Peyer's patch (tissue), 4 donors: Measurements from ENCODE around the gene RGMB. TPM values are rescaled to one million over a fixed set of nuclear protein-coding genes. Genes with fewer than 3 reads are reported as not detected.

Experiments
- DNase-seq, 3 donors: peaks; one replicate each; pipeline ENCODE4 v3.0.0-alpha.2; 2017 to 2019
- H3K27ac ChIP-seq, 4 donors: fragments of 200-600 bp; sonication (generic); one replicate each; pipeline ENCODE4 v1.5.1; 2016 to 2019
- H3K27me3 ChIP-seq, 2 donors: fragments of 200-600 bp; sonication (generic); one replicate each; pipeline ENCODE4 v1.5.1; 2019
- H3K36me3 ChIP-seq, 3 donors: fragments of 200-600 bp; sonication (generic); one replicate each; pipeline ENCODE4 v1.5.1; 2016 to 2019
- H3K4me1 ChIP-seq, 4 donors: fragments of 200-600 bp; sonication (generic); one replicate each; pipeline ENCODE4 v1.5.1; 2016 to 2019
- H3K4me3 ChIP-seq, 4 donors: fragments of 200-600 bp; sonication (generic); 1 replicate in 3 of 4; 2 replicates in 1 of 4; pipeline ENCODE4 v1.5.1; 2016 to 2019; ENCODE audit warnings: mild to moderate bottlenecking in 1 of 4
- H3K9me3 ChIP-seq, 4 donors: fragments of 200-600 bp; sonication (generic); one replicate each; pipeline ENCODE4 v1.5.1; 2016 to 2019; ENCODE audit warnings: mild to moderate bottlenecking in 1 of 4
- POLR2A ChIP-seq, 2 donors: fragments of 450-650 bp; IDR thresholded peaks; one replicate each; pipeline ENCODE4 v1.5.1; 2017; ENCODE audit warnings: antibody characterized with exemption in 2 of 2, mild to moderate bottlenecking in 2 of 2, moderate library complexity in 2 of 2
- total RNA-seq, 4 donors: library from RNA; depleted of rRNA; stranded (reverse); fragments of >200 nt; gene quantifications; one replicate each; pipeline ENCODE4 v1.1.0, GENCODE V29; 2016
- TF ChIP-seq, protein P1 (sequence below), 6 experiments: fragments of 450-650 bp in 4 of 6; fragments of 200-600 bp in 2 of 6; sonication (generic) in 1 of 6; IDR thresholded peaks; one replicate each; pipeline ENCODE4 v1.5.1; 2017 to 2019; ENCODE audit warnings: antibody characterized with exemption in 6 of 6, mild to moderate bottlenecking in 3 of 6, moderate library complexity in 1 of 6

RGMB gene, protein sequence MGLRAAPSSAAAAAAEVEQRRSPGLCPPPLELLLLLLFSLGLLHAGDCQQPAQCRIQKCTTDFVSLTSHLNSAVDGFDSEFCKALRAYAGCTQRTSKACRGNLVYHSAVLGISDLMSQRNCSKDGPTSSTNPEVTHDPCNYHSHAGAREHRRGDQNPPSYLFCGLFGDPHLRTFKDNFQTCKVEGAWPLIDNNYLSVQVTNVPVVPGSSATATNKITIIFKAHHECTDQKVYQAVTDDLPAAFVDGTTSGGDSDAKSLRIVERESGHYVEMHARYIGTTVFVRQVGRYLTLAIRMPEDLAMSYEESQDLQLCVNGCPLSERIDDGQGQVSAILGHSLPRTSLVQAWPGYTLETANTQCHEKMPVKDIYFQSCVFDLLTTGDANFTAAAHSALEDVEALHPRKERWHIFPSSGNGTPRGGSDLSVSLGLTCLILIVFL
- 100 to 1,000 TPM in 3 of 4 donors, 10 to 100 TPM in 1; 55.0 to 298 (median 138) TPM for total RNA-seq

DNA sequence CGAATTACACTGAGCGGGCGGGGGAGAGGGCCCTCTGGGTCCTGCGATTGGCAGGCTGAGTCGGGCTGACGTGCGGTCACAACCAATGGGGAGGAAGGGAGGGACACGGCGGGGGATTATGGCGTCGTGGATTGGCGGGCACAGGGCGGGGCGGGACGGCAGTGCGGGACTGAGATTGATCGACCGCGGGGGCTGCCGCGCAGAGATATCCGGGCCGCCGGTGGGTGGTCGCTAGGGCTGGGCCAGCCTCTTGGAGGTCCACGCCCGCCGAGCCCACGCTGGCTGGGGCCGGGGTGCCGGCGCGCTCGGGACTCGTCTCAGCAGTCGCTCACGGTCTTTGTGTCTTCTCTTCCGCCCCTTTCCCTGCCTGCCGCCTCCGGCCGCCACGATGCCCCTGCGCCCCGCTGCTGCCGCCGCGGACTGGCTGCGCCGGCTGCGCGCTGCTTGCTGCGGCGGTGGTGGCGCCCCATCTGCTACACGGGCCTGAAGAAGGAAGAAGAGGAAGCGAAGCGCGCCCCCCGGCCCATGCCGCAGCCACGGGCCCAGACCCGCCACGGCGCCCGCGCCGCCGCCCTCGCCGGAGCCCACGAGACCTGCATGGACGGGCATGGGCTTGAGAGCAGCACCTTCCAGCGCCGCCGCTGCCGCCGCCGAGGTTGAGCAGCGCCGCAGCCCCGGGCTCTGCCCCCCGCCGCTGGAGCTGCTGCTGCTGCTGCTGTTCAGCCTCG lies at the start of gene RGMB:
Gene RGMB (plus strand): TSS at position 200 of the 728 bp plus-strand sequence. CDS start 408 bp downstream, at position 608.
- no peaks in the 10 kb centered on the region for H3K36me3 ChIP-seq
- no peaks in the 10 kb centered on the region for H3K9me3 ChIP-seq
- peak within 1 kb of the TSS; percentile 85 to 93 (median 88) for H3K4me3 ChIP-seq
- H3K27ac ChIP-seq, result peak within 1 kb of the TSS; percentile 88 to 96 (median 94)
- TF ChIP-seq POLR2A (IDR thresholded peaks at IDR 0.05), result peak; percentile 58 to 90
- TF ChIP-seq, protein P1, sequence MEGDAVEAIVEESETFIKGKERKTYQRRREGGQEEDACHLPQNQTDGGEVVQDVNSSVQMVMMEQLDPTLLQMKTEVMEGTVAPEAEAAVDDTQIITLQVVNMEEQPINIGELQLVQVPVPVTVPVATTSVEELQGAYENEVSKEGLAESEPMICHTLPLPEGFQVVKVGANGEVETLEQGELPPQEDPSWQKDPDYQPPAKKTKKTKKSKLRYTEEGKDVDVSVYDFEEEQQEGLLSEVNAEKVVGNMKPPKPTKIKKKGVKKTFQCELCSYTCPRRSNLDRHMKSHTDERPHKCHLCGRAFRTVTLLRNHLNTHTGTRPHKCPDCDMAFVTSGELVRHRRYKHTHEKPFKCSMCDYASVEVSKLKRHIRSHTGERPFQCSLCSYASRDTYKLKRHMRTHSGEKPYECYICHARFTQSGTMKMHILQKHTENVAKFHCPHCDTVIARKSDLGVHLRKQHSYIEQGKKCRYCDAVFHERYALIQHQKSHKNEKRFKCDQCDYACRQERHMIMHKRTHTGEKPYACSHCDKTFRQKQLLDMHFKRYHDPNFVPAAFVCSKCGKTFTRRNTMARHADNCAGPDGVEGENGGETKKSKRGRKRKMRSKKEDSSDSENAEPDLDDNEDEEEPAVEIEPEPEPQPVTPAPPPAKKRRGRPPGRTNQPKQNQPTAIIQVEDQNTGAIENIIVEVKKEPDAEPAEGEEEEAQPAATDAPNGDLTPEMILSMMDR (IDR thresholded peaks at IDR 0.05), result peak in 2 of 6 experiments; percentile 12 to 18
- H3K4me1 ChIP-seq, result peaks cover 0 to 25% (median 8%) of the 10 kb centered on the region in 4 donors
- no peaks in the 10 kb centered on the region for H3K27me3 ChIP-seq
- peak; percentile 96 to 98 (median 98) for DNase-seq

DNA sequence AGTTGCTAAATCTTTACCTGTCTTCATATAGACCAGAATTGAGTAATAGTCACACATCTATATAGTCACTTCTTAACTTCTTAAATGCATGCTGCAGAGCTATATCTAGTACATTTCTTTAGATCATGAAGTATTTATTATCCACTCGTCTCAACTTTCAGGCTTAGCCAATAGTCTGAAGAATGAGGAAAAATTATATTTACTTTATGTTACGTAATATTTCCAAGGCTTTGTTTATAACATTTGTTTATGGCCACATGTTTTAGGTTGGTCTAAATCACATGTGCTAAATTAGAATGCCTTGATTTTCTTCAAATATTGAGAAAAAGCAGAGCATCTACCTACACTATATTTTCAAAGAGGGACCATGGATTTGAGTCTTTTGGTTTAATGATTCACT lies 47.2 kb upstream of the RGMB start:
- no peak overlapping the region for H3K4me3 ChIP-seq
- H3K36me3 ChIP-seq, result no peaks in the 10 kb centered on the region
- no peak for DNase-seq
- H3K27me3 ChIP-seq, result no peaks in the 10 kb centered on the region
- H3K27ac ChIP-seq, result no peak overlapping the region
- no peaks in the 10 kb centered on the region for H3K9me3 ChIP-seq
- H3K4me1 ChIP-seq, result no peaks in the 10 kb centered on the region
- no peak for TF ChIP-seq POLR2A (IDR thresholded peaks at IDR 0.05)
- TF ChIP-seq, protein P1 (IDR thresholded peaks at IDR 0.05), result no peak

DNA sequence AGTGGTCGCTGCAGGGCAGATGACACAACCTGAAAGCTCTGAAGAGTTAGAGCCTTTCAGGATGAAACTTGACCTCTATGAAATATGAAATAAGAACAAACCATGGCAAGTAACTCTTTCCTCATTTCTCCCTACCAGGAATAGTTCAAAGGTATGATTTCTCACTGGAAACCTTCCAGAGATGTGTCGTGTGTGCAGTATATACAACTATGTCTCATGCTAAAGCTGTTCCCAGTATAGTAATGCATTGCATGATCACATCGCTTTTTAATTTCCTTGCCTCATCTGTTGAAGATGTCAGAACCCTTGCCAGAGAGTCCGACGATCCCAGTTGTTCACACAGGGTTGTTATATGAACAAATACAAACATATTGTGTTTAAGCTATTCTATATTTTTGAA lies 45.8 kb upstream of the RGMB start:
- Histone ChIP-seq H3K4me3 (no peak overlapping the region), H3K36me3 (no peaks in the 10 kb centered on the region), H3K9me3 (no peaks in the 10 kb centered on the region), H3K27me3 (no peaks in the 10 kb centered on the region), H3K27ac (no peak overlapping the region), H3K4me1 (no peaks in the 10 kb centered on the region)
- DNase-seq, result no peak
- no peak for TF ChIP-seq POLR2A (IDR thresholded peaks at IDR 0.05)
- TF ChIP-seq, protein P1 (IDR thresholded peaks at IDR 0.05), result no peak

DNA sequence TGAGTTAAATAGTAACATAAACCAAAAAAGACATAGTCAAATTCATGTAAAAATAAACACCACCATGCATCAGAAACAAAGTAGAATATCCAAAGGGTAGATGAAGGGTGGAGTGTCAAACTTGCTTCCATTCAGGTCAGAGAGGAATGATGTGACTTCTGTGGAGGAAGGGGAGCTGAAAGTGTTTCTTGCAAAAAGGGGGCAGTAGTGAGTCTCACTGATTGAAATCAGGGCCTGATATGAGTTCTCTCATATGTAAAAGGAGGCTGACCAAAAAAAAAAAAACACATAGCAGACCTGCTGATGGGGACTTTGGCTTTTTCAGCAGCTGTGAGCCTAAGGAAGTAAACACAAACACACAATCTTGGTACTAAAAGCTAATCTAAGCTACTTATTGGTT lies 38.8 kb upstream of the RGMB start:
- H3K4me1 ChIP-seq, result no peaks in the 10 kb centered on the region
- H3K27ac ChIP-seq, result no peak overlapping the region
- TF ChIP-seq, protein P1 (IDR thresholded peaks at IDR 0.05), result no peak
- no peak for TF ChIP-seq POLR2A (IDR thresholded peaks at IDR 0.05)
- H3K4me3 ChIP-seq, result no peak overlapping the region
- H3K27me3 ChIP-seq, result no peaks in the 10 kb centered on the region
- no peaks in the 10 kb centered on the region for H3K36me3 ChIP-seq
- no peaks in the 10 kb centered on the region for H3K9me3 ChIP-seq
- no peak for DNase-seq

DNA sequence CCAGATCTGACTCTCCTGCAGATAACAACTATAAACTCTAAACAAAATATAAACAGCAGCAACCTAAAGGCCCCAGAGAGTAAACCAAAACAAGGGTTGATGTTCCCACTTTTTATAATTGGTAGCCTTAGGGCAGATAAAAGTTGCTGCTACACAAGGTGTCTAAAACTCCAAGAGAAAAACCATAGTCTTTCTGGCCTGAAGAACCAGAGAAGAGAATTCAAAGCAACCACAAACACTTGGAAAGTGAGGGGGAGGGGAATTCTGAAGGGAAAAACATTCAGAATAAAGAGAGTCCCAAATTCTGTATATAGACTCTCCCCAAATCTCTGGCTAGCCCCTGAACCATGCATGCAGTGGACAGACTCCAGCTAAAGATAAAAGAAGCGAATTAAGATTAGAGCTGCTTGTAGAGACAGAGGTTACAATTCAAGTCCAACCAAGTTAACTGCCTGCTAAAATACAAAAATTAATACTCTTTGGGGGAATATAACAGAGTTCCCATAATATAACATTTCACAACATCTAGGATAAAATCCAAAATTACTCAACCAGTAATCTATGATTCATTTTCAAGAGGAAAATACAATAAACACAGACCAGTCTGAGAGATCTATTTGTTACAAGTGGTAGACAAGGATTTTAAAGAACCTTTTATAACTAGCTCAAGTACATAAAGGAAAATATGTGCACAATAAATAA lies 37.5 kb upstream of the RGMB start:
- Histone ChIP-seq H3K27me3 (no peaks in the 10 kb centered on the region), H3K27ac (no peak overlapping the region), H3K36me3 (no peaks in the 10 kb centered on the region), H3K4me3 (no peak overlapping the region), H3K4me1 (no peaks in the 10 kb centered on the region), H3K9me3 (no peaks in the 10 kb centered on the region)
- TF ChIP-seq, protein P1 (IDR thresholded peaks at IDR 0.05), result no peak
- TF ChIP-seq POLR2A (IDR thresholded peaks at IDR 0.05), result no peak
- DNase-seq, result no peak
